ENCODE measurements around the gene SDSL. TPM values are rescaled to one million over a fixed set of nuclear protein-coding genes. Genes with fewer than 3 reads are reported as not detected.

SDSL gene
- polyA plus RNA-seq, 3 donors: 4.6 to 10.0 (median 6.5) TPM

DNA sequence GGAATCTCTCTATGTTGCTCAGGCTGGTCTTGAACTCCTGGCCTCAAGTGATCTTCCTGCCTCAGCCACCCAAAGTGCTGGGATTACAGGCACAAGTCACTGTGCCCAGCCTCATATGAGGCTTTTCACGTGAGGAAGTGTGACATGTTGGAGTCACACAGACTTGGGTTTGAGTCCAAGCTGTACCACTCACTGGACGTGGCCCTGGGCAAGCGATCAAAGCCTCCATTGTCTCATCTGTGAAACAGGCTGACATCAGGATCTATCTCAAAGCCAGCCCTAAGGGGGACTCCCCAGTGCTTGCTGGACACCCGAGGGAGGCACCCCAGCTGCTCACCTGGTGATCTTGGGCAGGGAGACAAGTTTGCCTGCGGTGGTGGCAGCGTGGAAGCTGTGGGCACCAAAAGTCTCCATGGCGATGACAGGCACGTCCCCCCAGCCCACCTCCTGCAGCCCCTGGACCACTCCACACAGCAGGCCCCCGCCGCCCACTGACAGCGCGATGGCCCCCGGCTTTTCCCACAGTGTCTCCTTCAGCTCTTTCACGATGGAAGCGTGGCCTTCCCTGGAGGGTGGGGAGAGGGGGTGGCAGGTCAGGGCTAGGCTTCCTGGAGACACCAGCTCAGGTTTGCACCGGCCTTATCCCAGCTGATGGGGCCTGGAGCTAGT, 25.2 kb upstream of the SDSL start:
- no peak overlapping the region for H3K4me2 ChIP-seq (replicated peaks; ENCODE audit: extremely low read depth, low read length, poor library complexity, severe bottlenecking)
- Mint-ChIP-seq H3K4me1 (no peaks in the 10 kb centered on the region), H3K27me3 (ENCODE audit: low read depth in 3 of 3) (peaks cover 9 to 10% (median 9%) of the 10 kb centered on the region in 3 donors), H3K27ac (no peak overlapping the region), H3K4me3 (no peak overlapping the region), H3K9me3 (peaks cover 0 to 12% (median 0%) of the 10 kb centered on the region in 7 donors), H3K36me3 (no peaks in the 10 kb centered on the region)
- H3K9me3 ChIP-seq (replicated peaks in 1 of 2; ENCODE audit: control insufficient read depth in 1 of 2, insufficient read depth in 1 of 2, low read length in 2 of 2): no peaks in the 10 kb centered on the region
- intact Hi-C loops (cut with micrococcal nuclease): no loop called here
- H4K20me1 ChIP-seq (ENCODE audit: insufficient read depth, low read length): no peaks in the 10 kb centered on the region
- no peaks in the 10 kb centered on the region for H3K36me3 ChIP-seq (replicated peaks in 1 of 2; ENCODE audit: control insufficient read depth in 1 of 2, insufficient read depth in 2 of 2, low read length in 2 of 2)
- H3K9ac ChIP-seq (ENCODE audit: insufficient read depth, low read length, poor library complexity, severe bottlenecking): no peak overlapping the region
- no peak overlapping the region for H3K27ac ChIP-seq (ENCODE audit: low read depth in 1 of 2, low read length in 2 of 2)
- TF ChIP-seq, protein P1, sequence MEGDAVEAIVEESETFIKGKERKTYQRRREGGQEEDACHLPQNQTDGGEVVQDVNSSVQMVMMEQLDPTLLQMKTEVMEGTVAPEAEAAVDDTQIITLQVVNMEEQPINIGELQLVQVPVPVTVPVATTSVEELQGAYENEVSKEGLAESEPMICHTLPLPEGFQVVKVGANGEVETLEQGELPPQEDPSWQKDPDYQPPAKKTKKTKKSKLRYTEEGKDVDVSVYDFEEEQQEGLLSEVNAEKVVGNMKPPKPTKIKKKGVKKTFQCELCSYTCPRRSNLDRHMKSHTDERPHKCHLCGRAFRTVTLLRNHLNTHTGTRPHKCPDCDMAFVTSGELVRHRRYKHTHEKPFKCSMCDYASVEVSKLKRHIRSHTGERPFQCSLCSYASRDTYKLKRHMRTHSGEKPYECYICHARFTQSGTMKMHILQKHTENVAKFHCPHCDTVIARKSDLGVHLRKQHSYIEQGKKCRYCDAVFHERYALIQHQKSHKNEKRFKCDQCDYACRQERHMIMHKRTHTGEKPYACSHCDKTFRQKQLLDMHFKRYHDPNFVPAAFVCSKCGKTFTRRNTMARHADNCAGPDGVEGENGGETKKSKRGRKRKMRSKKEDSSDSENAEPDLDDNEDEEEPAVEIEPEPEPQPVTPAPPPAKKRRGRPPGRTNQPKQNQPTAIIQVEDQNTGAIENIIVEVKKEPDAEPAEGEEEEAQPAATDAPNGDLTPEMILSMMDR (IDR thresholded peaks at IDR 0.05): no peak
- no peak overlapping the region for H3K4me3 ChIP-seq (replicated peaks in 1 of 3; ENCODE audit: low read depth in 2 of 3, low read length in 3 of 3)
- H2AFZ ChIP-seq (ENCODE audit: insufficient read depth, low read depth, low read length, poor library complexity, severe bottlenecking): no peak overlapping the region
- no peaks in the 10 kb centered on the region for H3K27me3 ChIP-seq (ENCODE audit: control insufficient read depth in 2 of 2, insufficient read depth in 2 of 2, low read length in 2 of 2)
- no peaks in the 10 kb centered on the region for H3K79me2 ChIP-seq (ENCODE audit: insufficient read depth, low read length)
- 77% methylated on average over 6 of the region's 16 CpGs for WGBS (ENCODE audit: insufficient coverage)
- H3K4me1 ChIP-seq (ENCODE audit: control insufficient read depth in 1 of 2, insufficient read depth in 2 of 2, low read length in 2 of 2): no peaks in the 10 kb centered on the region
- DNase-seq: no peak

DNA sequence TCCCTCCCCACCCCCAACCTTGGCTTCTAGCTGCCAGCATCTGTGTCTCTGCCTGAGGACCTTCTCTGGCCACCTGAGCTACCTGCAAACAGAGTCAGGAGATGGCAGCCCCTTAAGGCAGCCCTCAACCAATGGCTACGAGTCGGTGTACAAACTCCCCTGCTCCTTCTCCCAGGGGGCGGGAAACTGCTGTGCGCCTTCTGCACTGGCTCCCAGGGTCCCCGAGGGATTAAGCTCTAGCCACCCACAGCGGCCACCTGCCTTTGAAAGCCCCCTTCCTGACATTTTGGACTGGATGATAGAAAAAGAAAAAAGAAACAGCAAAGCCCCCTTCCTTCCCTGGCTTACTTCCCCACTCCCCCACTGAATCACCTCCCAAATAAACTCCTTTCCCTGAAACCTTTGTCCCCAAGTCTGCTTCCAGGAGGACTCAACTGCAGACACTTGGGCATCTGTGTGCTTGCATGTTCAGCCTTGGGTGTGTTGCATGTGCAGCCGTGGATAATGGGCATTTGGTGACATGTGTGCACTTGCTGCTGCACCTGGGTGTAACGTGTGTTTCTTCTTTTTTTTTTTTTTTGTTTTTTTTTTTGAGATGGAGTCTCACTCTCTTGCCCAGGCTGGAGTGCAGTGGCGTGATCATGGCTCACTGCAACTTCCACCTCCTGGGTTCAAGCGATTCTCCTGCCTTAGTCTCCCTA, 24.5 kb upstream of the SDSL start:
- H3K36me3 Mint-ChIP-seq: no peaks in the 10 kb centered on the region
- Histone ChIP-seq H3K79me2 (ENCODE audit: insufficient read depth, low read length) (no peaks in the 10 kb centered on the region), H3K4me2 (replicated peaks; ENCODE audit: extremely low read depth, low read length, poor library complexity, severe bottlenecking) (no peak overlapping the region), H4K20me1 (ENCODE audit: insufficient read depth, low read length) (no peaks in the 10 kb centered on the region), H2AFZ (ENCODE audit: insufficient read depth, low read depth, low read length, poor library complexity, severe bottlenecking) (no peak overlapping the region), H3K4me3 (replicated peaks in 1 of 3; ENCODE audit: low read depth in 2 of 3, low read length in 3 of 3) (no peak overlapping the region), H3K9me3 (replicated peaks in 1 of 2; ENCODE audit: control insufficient read depth in 1 of 2, insufficient read depth in 1 of 2, low read length in 2 of 2) (no peaks in the 10 kb centered on the region), H3K27me3 (ENCODE audit: control insufficient read depth in 2 of 2, insufficient read depth in 2 of 2, low read length in 2 of 2) (no peaks in the 10 kb centered on the region), H3K36me3 (replicated peaks in 1 of 2; ENCODE audit: control insufficient read depth in 1 of 2, insufficient read depth in 2 of 2, low read length in 2 of 2) (no peaks in the 10 kb centered on the region), H3K9ac (ENCODE audit: insufficient read depth, low read length, poor library complexity, severe bottlenecking) (no peak overlapping the region), H3K4me1 (ENCODE audit: control insufficient read depth in 1 of 2, insufficient read depth in 2 of 2, low read length in 2 of 2) (no peaks in the 10 kb centered on the region), H3K27ac (ENCODE audit: low read depth in 1 of 2, low read length in 2 of 2) (no peak overlapping the region)
- intact Hi-C loops (cut with micrococcal nuclease): no loop called here
- 79% methylated on average over 3 of the region's 10 CpGs for WGBS (ENCODE audit: insufficient coverage)
- H3K9me3 Mint-ChIP-seq: peaks cover 0 to 12% (median 0%) of the 10 kb centered on the region in 7 donors
- peaks cover 9 to 10% (median 9%) of the 10 kb centered on the region in 3 donors for H3K27me3 Mint-ChIP-seq (ENCODE audit: low read depth in 3 of 3)
- peak overlapping the region in 1 of 2 donors; percentile 31 for H3K4me3 Mint-ChIP-seq
- DNase-seq: no peak
- TF ChIP-seq, protein P1 (IDR thresholded peaks at IDR 0.05): no peak
- peak overlapping the region in 1 of 7 donors; percentile 65 for H3K27ac Mint-ChIP-seq
- H3K4me1 Mint-ChIP-seq: no peaks in the 10 kb centered on the region

Data from CD14-positive monocyte (primary cell).